HEK293 (cell line): ENCODE results near the gene CDK14.
A peak's percentile ranks its signal among the peaks of the same experiment; 100 is the strongest.

Experiments used
- CTCF ChIA-PET: fragments of 350-600 bp; formaldehyde crosslinking; extraction: SDS; loops from one replicate; lab custom pipeline; 2021; ENCODE audit warnings: antibody characterized with exemption; lab: Yijun Ruan, JAX
- POLR2A ChIA-PET: fragments of 300-600 bp; formaldehyde crosslinking; extraction: SDS; loops from one replicate; lab custom pipeline; 2020; ENCODE audit warnings: antibody characterized with exemption, inconsistent platforms; lab: Yijun Ruan, JAX
- H3K27ac ChIP-seq: fragments of 200-500 bp; sonication (Bioruptor generic); 2 replicates; pipeline ENCODE4 v1.5.1; 2014; ENCODE audit warnings: low read depth, low read length, control low read depth, inconsistent platforms; ENCODE audit errors: extremely low read depth
- H3K36me3 ChIP-seq, 2 experiments: fragments of 200-500 bp in 1 of 2; sonication (Bioruptor generic) in 1 of 2; 1 replicate in 1 of 2; 2 replicates in 1 of 2; pipeline ENCODE4 v1.5.1; 2014 to 2017; ENCODE audit warnings: inconsistent platforms in 2 of 2, low read length in 2 of 2; ENCODE audit not compliant: control insufficient read depth in 2 of 2, insufficient read depth in 1 of 2
- H3K4me1 ChIP-seq: fragments of 200-500 bp; sonication (Bioruptor generic); 2 replicates; pipeline ENCODE4 v1.5.1; 2014; ENCODE audit warnings: mild to moderate bottlenecking, low read length, inconsistent platforms; ENCODE audit not compliant: control insufficient read depth, insufficient read depth
- H3K4me3 ChIP-seq: 2 replicates; pipeline ENCODE4 v1.5.1; 2011; ENCODE audit warnings: low read depth, mild to moderate bottlenecking, control low read depth, low read length, moderate library complexity
- H3K9me3 ChIP-seq: fragments of 200-500 bp; sonication (Bioruptor generic); 2 replicates; pipeline ENCODE4 v1.5.1; 2014; ENCODE audit warnings: low read depth, low read length, inconsistent platforms; ENCODE audit not compliant: control insufficient read depth, insufficient read depth
- BCL11A ChIP-seq: fragments of 450-650 bp; formaldehyde crosslinking; IDR thresholded peaks from 2 replicates; pipeline ENCODE4 v1.5.1; 2016; ENCODE audit warnings: low read depth, missing biosample characterization, missing genetic modification characterization
- BCL6B ChIP-seq: fragments of 450-650 bp; formaldehyde crosslinking; IDR thresholded peaks from 2 replicates; pipeline ENCODE4 v1.5.1; 2017; ENCODE audit warnings: missing biosample characterization, missing genetic modification characterization
- FEZF1 ChIP-seq: fragments of 450-650 bp; formaldehyde crosslinking; IDR thresholded peaks from 2 replicates; pipeline ENCODE4 v1.5.1; 2016; ENCODE audit warnings: missing biosample characterization, missing genetic modification characterization
- GLIS1 ChIP-seq: fragments of 450-650 bp; formaldehyde crosslinking; IDR thresholded peaks from 2 replicates; pipeline ENCODE4 v1.5.1; 2016; ENCODE audit warnings: missing biosample characterization, missing genetic modification characterization
- HIC1 ChIP-seq: fragments of 450-650 bp; formaldehyde crosslinking; IDR thresholded peaks from 2 replicates; pipeline ENCODE4 v1.5.1; 2016; ENCODE audit warnings: missing biosample characterization, missing genetic modification characterization
- MZF1 ChIP-seq: fragments of 450-650 bp; formaldehyde crosslinking; IDR thresholded peaks from 2 replicates; pipeline ENCODE4 v1.5.1; 2017; ENCODE audit warnings: missing biosample characterization, missing genetic modification characterization, borderline replicate concordance
- OSR2 ChIP-seq: fragments of 450-650 bp; formaldehyde crosslinking; IDR thresholded peaks from 2 replicates; pipeline ENCODE4 v1.5.1; 2016; ENCODE audit warnings: missing biosample characterization, missing genetic modification characterization
- OVOL3 ChIP-seq: fragments of 450-650 bp; formaldehyde crosslinking; IDR thresholded peaks from 2 replicates; pipeline ENCODE4 v1.5.1; 2016; ENCODE audit warnings: missing biosample characterization, missing genetic modification characterization
- SCRT1 ChIP-seq: fragments of 450-650 bp; formaldehyde crosslinking; IDR thresholded peaks from 2 replicates; pipeline ENCODE4 v1.5.1; 2016; ENCODE audit warnings: missing biosample characterization, missing genetic modification characterization, borderline replicate concordance
- YY1 ChIP-seq: fragments of 450-650 bp; formaldehyde crosslinking; IDR thresholded peaks from 2 replicates; pipeline ENCODE4 v1.5.1; 2018; ENCODE audit warnings: missing biosample characterization, missing genetic modification characterization
- ZBTB48 ChIP-seq: fragments of 450-650 bp; formaldehyde crosslinking; IDR thresholded peaks from 2 replicates; pipeline ENCODE4 v1.5.1; 2016; ENCODE audit warnings: missing biosample characterization, missing genetic modification characterization
- ZBTB7A ChIP-seq: fragments of 450-650 bp; formaldehyde crosslinking; IDR thresholded peaks from 2 replicates; pipeline ENCODE4 v1.5.1; 2016; ENCODE audit warnings: low read depth, missing biosample characterization, missing genetic modification characterization
- ZFP41 ChIP-seq: fragments of 450-650 bp; formaldehyde crosslinking; IDR thresholded peaks from 2 replicates; pipeline ENCODE4 v1.5.1; 2016; ENCODE audit warnings: missing biosample characterization, missing genetic modification characterization, borderline replicate concordance
- ZIC2 ChIP-seq: fragments of 450-650 bp; formaldehyde crosslinking; IDR thresholded peaks from 2 replicates; pipeline ENCODE4 v1.5.1; 2016; ENCODE audit warnings: missing biosample characterization, missing genetic modification characterization
- ZNF140 ChIP-seq: fragments of 450-650 bp; formaldehyde crosslinking; IDR thresholded peaks from 2 replicates; pipeline ENCODE4 v1.5.1; 2016; ENCODE audit warnings: missing biosample characterization, missing genetic modification characterization
- ZNF2 ChIP-seq: fragments of 450-650 bp; formaldehyde crosslinking; IDR thresholded peaks from 2 replicates; pipeline ENCODE4 v1.5.1; 2016; ENCODE audit warnings: missing biosample characterization, missing genetic modification characterization
- ZNF221 ChIP-seq: fragments of 450-650 bp; formaldehyde crosslinking; IDR thresholded peaks from 2 replicates; pipeline ENCODE4 v1.5.1; 2017; ENCODE audit warnings: missing biosample characterization, missing genetic modification characterization, borderline replicate concordance
- ZNF239 ChIP-seq: fragments of 450-650 bp; formaldehyde crosslinking; IDR thresholded peaks from 2 replicates; pipeline ENCODE4 v1.5.1; 2016; ENCODE audit warnings: missing biosample characterization, missing genetic modification characterization
- ZNF24 ChIP-seq: fragments of 450-650 bp; formaldehyde crosslinking; IDR thresholded peaks from 2 replicates; pipeline ENCODE4 v1.5.1; 2016; ENCODE audit warnings: missing biosample characterization, missing genetic modification characterization
- ZNF248 ChIP-seq: fragments of 450-650 bp; formaldehyde crosslinking; IDR thresholded peaks from 2 replicates; pipeline ENCODE4 v1.5.1; 2017; ENCODE audit warnings: missing biosample characterization, missing genetic modification characterization
- ZNF302 ChIP-seq: fragments of 450-650 bp; formaldehyde crosslinking; IDR thresholded peaks from 2 replicates; pipeline ENCODE4 v1.5.1; 2016; ENCODE audit warnings: missing biosample characterization, missing genetic modification characterization, low read depth
- ZNF341 ChIP-seq: fragments of 450-650 bp; formaldehyde crosslinking; IDR thresholded peaks from 2 replicates; pipeline ENCODE4; 2016; ENCODE audit warnings: low read depth, missing biosample characterization, missing genetic modification characterization
- ZNF37A ChIP-seq: fragments of 450-650 bp; IDR thresholded peaks from 2 replicates; pipeline ENCODE4 v1.5.1; 2018; ENCODE audit warnings: missing biosample characterization, missing genetic modification characterization
- ZNF514 ChIP-seq: fragments of 450-650 bp; formaldehyde crosslinking; IDR thresholded peaks from 2 replicates; pipeline ENCODE4 v1.5.1; 2016; ENCODE audit warnings: missing biosample characterization, missing genetic modification characterization
- ZNF548 ChIP-seq: fragments of 450-650 bp; formaldehyde crosslinking; IDR thresholded peaks from 2 replicates; pipeline ENCODE4 v1.5.1; 2016; ENCODE audit warnings: missing biosample characterization, missing genetic modification characterization
- ZNF549 ChIP-seq: fragments of 450-650 bp; IDR thresholded peaks from 2 replicates; pipeline ENCODE4 v1.5.1; 2018; ENCODE audit warnings: missing biosample characterization, missing genetic modification characterization, mild to moderate bottlenecking, inconsistent platforms, moderate library complexity
- ZNF571 ChIP-seq: fragments of 450-650 bp; formaldehyde crosslinking; IDR thresholded peaks from 2 replicates; pipeline ENCODE4 v1.5.0; 2017; ENCODE audit warnings: missing biosample characterization, missing genetic modification characterization
- ZNF585B ChIP-seq: fragments of 450-650 bp; formaldehyde crosslinking; IDR thresholded peaks from 2 replicates; pipeline ENCODE4 v1.5.1; 2016; ENCODE audit warnings: missing biosample characterization, missing genetic modification characterization
- ZNF660 ChIP-seq: fragments of 450-650 bp; IDR thresholded peaks from 2 replicates; pipeline ENCODE4 v1.5.1; 2018; ENCODE audit warnings: missing biosample characterization, mild to moderate bottlenecking, missing genetic modification characterization
- ZNF785 ChIP-seq: fragments of 450-650 bp; formaldehyde crosslinking; IDR thresholded peaks from 2 replicates; pipeline ENCODE4 v1.5.1; 2016; ENCODE audit warnings: missing biosample characterization, missing genetic modification characterization
- TF ChIP-seq, protein P1 (sequence below): fragments of 450-650 bp; formaldehyde crosslinking; IDR thresholded peaks from 2 replicates; pipeline ENCODE4 v1.5.1; 2016; ENCODE audit warnings: missing biosample characterization, missing genetic modification characterization

CDK14 gene

DNA sequence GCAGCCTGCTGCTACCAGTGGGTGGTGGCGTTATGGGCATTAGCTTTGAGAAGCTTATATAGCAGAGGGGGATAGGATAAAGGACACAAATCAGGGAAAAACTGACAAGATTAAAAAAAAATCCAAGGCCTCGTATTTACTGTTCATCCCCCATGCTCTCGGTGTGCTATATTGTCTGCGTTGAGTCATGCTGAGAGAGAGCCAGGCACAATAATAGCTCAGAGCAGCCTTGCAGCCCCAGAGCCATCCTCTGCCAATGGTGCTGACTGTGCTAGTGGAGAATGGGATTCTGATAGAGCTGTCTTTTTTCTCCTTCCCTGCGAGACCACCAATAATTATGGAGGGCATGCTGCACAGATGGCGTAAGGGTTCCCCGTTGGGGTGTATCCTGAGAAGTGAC is 616.5 kb downstream of the CDK14 start:
- ChIA-PET CTCF (interaction anchor here (0.6 kb wide), 1 partner anchor 617 kb away, joined by 4 read pairs; no protein-coding TSS in a partner anchor), POLR2A (no interaction called here)
- 0 out of 2 replicates have a peak, but pooled peaks have one; percentile 37 for TF ChIP-seq ZIC2 (tag by site-specific recombination)
- TF ChIP-seq ZNF221 (tag by site-specific recombination): no peak
- Histone ChIP-seq H3K36me3 (no peaks in the 10 kb centered on the region), H3K27ac (no peak overlapping the region), H3K4me3 (no peak overlapping the region), H3K4me1 (no peaks in the 10 kb centered on the region), H3K9me3 (no peaks in the 10 kb centered on the region)

- POLR2A ChIA-PET: no interaction called here
- H3K9me3 ChIP-seq: no peaks in the 10 kb centered on the region
- TF ChIP-seq, protein P1, sequence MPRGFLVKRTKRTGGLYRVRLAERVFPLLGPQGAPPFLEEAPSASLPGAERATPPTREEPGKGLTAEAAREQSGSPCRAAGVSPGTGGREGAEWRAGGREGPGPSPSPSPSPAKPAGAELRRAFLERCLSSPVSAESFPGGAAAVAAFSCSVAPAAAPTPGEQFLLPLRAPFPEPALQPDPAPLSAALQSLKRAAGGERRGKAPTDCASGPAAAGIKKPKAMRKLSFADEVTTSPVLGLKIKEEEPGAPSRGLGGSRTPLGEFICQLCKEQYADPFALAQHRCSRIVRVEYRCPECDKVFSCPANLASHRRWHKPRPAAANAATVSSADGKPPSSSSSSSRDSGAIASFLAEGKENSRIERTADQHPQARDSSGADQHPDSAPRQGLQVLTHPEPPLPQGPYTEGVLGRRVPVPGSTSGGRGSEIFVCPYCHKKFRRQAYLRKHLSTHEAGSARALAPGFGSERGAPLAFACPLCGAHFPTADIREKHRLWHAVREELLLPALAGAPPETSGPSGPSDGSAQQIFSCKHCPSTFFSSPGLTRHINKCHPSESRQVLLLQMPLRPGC: no peak
- TF ChIP-seq ZNF239 (no peak), ZNF514 (no peak), OVOL3 (tag by site-specific recombination) (no peak), ZNF571 (tag by site-specific recombination) (no peak), ZBTB7A (tag by site-specific recombination) (no peak), BCL6B (tag by site-specific recombination) (no peak), HIC1 (tag by site-specific recombination) (no peak), ZNF341 (tag by site-specific recombination) (no peak)
- TF ChIP-seq, all 188 proteins: peak for 0
- CTCF ChIA-PET: no interaction called here
- Histone ChIP-seq H3K36me3 (no peaks in the 10 kb centered on the region), H3K4me3 (no peak overlapping the region), H3K27ac (no peak overlapping the region), H3K4me1 (no peaks in the 10 kb centered on the region)
Measured at GRCh38 chr7:91226411-91226810, 630.3 kb downstream of the CDK14 start.

- H3K4me1 ChIP-seq: no peaks in the 10 kb centered on the region
- TF ChIP-seq GLIS1 (tag by site-specific recombination) (no peak), ZNF37A (no peak), ZNF548 (tag by site-specific recombination) (no peak), BCL11A (tag by site-specific recombination) (no peak), ZNF302 (tag by site-specific recombination) (no peak), MZF1 (tag by site-specific recombination) (no peak), FEZF1 (tag by site-specific recombination) (no peak), YY1 (tag by site-specific recombination) (no peak), ZNF2 (tag by site-specific recombination) (no peak), ZNF549 (tag by site-specific recombination) (no peak), SCRT1 (no peak), ZFP41 (tag by site-specific recombination) (no peak), ZBTB48 (tag by site-specific recombination) (no peak), OSR2 (tag by site-specific recombination) (no peak), ZNF24 (tag by site-specific recombination) (no peak), ZNF785 (tag by site-specific recombination) (no peak), ZNF248 (tag by site-specific recombination) (no peak), ZNF140 (no peak), ZNF660 (tag by site-specific recombination) (no peak), ZNF585B (tag by site-specific recombination) (no peak)
- H3K36me3 ChIP-seq: no peaks in the 10 kb centered on the region
- no peaks in the 10 kb centered on the region for H3K9me3 ChIP-seq
- CTCF ChIA-PET: interaction anchor here (1.0 to 1.3 kb wide), 2 partner anchors 12 to 15 kb away, joined by 3 read pairs; no protein-coding TSS in a partner anchor
- H3K4me3 ChIP-seq: no peak overlapping the region
- H3K27ac ChIP-seq: no peak overlapping the region
- POLR2A ChIA-PET: no interaction called here
Measured at GRCh38 chr7:91228327-91228726, 632.2 kb downstream of the CDK14 start.
